Measurements from ENCODE around the gene RNF2.

DNA sequence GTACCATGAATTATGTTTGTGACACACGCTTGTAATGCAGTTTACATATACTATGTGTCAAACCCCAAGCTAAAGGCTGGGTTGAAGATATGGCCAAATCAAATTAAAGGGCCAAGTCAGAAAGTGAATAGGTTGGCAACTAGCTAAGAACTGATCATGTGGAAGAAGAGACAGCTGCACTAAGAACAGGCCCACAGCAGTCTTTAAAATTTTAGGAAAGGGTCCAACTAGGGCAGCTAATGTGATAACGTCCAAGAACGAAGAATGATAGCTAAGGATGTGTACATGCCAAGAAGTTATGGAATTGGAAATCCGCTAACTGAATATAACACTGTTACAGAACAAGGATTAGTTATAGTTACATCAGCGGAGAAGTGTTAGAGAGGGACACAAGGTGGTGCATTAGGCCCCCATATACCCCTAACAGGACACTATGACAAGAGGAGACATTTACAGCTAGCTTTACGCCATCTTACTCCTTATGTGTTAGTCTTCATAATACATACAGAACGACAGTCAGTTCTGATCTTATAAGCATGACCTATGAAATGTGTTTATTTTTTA is 6.5 kb upstream of the RNF2 start:
- TF ChIP-seq CTCF (IDR thresholded peaks at IDR 0.05) = no peak
- no peak for TF ChIP-seq EP300 (IDR thresholded peaks at IDR 0.05)
- TF ChIP-seq POLR2A (IDR thresholded peaks at IDR 0.05) = no peak

All from suprapubic skin (tissue), 3 donors.